ELR (cell line): ENCODE data around the gene ACAA2.
A peak's percentile ranks its signal among the peaks of the same experiment; 100 is the strongest.

ENCODE experiments used
- DNase-seq: peaks from one replicate; pipeline ENCODE4 v3.0.0-alpha.2; 2015; ENCODE audit warnings: low read depth

ACAA2 gene

GRCh38 chr18:49767111-49768050 is 46.0 kb downstream of the ACAA2 start:
- DNase-seq = no peak

DNA sequence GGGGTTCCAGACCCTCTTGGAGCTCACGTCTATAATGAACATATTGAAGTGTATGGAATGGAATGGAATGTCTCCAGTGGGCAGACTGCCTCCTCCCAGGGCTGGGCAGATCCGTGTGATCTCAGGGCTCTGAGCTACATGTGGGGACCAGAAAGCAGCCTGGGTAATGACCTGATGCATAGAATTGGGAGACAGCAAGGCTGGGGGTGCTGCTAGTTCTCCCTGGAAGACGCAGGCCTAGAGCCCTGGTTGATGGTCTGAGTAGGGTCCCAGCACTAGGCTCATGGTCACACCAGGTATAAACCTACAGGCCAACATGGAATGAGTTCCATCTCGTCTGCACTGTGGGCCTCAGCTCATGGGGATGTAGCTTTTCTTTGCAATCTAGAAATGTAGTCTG is 46.7 kb downstream of the ACAA2 start:
- no peak for DNase-seq

- no peak for DNase-seq
Measured at GRCh38 chr18:49764032-49764431, 49.3 kb downstream of the ACAA2 start.

DNA sequence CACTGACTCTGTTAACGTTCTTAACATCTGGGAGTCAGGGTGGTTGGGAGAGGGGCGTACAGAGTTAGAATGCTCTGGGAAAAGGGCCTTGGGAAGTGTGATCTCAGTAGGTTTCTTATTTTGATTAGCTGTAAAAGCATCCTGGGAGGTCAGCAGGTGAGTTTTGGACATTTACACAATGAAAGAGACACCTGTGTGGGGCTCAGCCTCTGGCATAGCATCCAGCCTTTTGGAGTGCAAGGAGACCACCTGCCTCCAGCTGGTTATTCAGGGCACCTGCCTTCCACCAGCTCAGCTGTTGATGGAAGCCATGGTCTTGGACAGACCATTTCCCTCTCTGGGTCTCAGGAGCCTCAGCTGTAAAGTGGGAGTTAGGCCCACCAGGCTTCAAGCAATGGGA is 49.7 kb downstream of the ACAA2 start:
- no peak for DNase-seq

- no peak for DNase-seq
Measured at GRCh38 chr18:49762191-49763077, 50.9 kb downstream of the ACAA2 start.

GRCh38 chr18:49761771-49762170 is 51.6 kb downstream of the ACAA2 start:
- DNase-seq = no peak

DNA sequence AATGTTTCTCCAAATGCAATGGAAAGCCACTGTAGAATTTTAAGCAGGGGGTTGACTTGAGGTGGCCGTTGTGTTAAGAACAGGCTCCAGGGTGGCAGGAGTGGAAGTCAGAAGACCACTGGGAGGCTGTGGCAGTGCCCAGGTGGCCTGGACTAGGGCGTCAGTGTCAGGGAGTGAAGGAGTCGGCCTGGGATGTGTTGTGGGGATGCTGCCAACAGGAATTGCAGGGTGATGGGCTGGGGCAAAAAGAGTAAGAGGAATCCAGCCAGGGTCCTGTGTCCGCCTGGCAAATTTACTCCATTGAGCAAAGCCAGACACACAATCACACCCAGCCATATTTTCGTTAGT is 55.1 kb downstream of the ACAA2 start:
- no peak for DNase-seq

- peak; percentile 23 for DNase-seq
Measured at GRCh38 chr18:49757513-49758262, 55.6 kb downstream of the ACAA2 start.

GRCh38 chr18:49756671-49757362 is 56.5 kb downstream of the ACAA2 start:
- DNase-seq = no peak

- DNase-seq = no peak
Measured at GRCh38 chr18:49756135-49756534, 57.2 kb downstream of the ACAA2 start.

GRCh38 chr18:49755489-49755888 is 57.8 kb downstream of the ACAA2 start:
- DNase-seq = no peak

GRCh38 chr18:49754866-49755265 is 58.5 kb downstream of the ACAA2 start:
- DNase-seq = no peak

- DNase-seq = no peak
Measured at GRCh38 chr18:49753643-49754042, 59.7 kb downstream of the ACAA2 start.

DNA sequence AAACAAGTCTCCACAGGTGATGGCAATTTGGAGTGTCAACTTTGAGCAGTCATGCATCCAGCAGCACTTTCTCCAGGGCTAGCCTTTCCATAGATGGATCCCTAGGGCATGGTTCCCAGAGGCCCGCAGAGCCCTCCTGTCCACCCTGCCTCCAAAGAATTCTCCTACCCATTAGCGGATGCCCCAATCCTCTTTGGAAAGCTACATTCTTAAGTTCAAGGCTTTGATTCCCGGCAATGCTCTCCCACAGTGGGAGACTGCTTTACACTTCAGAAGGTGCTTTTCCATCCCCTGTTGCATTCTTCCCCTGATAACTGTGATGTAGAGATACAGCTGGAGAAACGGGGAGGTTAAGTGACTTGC is 61.3 kb downstream of the ACAA2 start:
- no peak for DNase-seq

DNA sequence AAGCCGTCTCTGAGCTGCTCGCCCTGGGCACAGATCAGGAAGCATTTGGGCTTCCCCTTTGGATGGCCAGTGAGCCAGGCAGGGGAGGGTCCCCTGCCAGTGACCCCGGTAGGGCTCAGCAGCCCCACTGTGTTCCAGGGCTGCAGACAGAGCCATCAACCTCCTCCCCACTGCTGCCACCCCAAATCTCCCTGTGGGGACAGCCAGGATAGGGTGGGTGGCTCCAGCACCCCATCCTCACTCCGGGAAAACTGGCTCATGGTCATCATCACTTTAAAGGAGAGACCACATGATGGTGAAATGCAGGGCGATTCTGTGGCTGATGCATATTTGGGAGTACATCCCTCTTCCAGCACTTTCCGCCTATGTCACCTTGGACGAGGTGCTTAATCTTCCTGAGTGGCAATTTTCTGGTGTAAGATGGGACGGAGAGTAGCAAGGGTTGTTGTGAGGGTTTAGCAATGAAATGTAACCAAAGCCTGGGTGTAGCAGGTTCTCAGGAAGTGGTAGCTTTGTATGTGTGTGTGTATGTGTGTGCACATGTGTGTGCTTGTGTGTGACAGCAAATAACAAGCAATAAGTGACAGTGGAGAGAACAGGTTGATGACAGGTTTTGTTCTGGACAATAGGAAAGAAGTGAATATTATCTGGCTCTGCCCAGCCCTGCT is 61.8 kb downstream of the ACAA2 start:
- no peak for DNase-seq

GRCh38 chr18:49749563-49749962 is 63.8 kb downstream of the ACAA2 start:
- DNase-seq = no peak

DNA sequence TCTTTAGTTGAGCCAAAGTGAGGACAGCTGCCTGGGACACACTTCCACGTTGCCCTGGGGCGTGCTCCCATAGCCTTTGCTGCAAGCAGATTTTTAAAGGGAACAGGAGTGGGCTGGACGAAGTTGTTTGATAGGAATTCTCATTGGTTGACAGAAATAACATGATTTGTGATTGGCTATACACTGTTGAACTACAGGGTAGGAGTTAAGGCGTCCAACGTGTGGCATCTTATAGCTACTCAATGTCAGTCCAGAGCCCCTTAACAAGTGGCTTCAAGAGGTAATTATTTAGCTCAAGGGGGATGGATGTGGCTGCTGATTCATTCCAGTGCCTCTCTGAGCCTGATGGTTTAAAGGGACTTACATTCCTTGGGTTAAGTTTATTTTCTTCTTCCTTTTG is 65.5 kb downstream of the ACAA2 start:
- DNase-seq = peak; percentile 42

- no peak for DNase-seq
Measured at GRCh38 chr18:49745045-49746014, 68.0 kb downstream of the ACAA2 start.

DNA sequence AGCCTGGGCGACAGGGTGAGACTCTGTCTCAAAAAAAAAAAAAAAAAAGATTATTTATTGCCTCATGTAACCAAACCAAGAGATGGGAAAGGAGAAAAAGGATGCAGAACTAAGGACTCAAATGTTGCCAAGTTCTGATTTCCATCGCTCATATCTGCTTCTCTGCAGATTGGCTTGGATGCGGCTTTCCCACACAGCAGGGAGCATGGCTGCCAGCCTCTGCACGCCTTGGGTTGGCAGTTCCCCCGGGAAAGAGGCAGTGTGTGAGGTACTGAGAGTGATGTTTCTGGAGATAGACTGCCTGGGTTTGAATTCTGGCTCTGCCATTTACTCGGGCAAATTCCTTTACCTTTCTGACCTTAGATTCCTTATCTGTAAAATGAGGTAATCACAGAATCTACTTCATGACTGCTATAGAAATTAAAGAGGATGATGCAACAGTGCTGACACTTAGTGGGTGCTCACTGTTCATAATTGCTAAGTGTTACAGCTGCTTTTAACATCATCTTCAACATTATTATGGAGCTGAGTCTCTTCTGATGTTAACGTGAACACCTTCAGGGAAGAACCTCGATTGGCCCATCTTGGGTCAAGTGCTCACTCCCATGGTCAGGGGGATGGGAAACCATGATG is 68.8 kb downstream of the ACAA2 start:
- DNase-seq = no peak
